H1 (cell line): ENCODE data around the gene OMP. TPM values are rescaled to one million over a fixed set of nuclear protein-coding genes. Genes with fewer than 3 reads are reported as not detected.

ENCODE experiments used
- CTCF ChIA-PET: fragments of 300-600 bp; sonication (Branson Sonifier 250); formaldehyde crosslinking; loops from one replicate; lab custom pipeline; 2021; ENCODE audit not compliant: partially characterized antibody; lab: Charles Lee
- POLR2A ChIA-PET: fragments of 300-600 bp; sonication (Branson Sonifier 250); formaldehyde crosslinking; loops from one replicate; lab custom pipeline; 2021; ENCODE audit warnings: inconsistent platforms; ENCODE audit not compliant: partially characterized antibody; lab: Charles Lee
- DNase-seq, 2 experiments: peaks; one replicate each; pipeline versions ENCODE4 v3.0.0 to v3.0.0-alpha.2; 2010 to 2022; ENCODE audit warnings: low spot score in 2 of 2, low read depth in 1 of 2, mixed read lengths in 1 of 2
- FAIRE-seq: peaks from 2 replicates; lab custom pipeline; 2011; peaks lifted over from hg19 to GRCh38; lab: Jason Lieb, UNC
- H2AFZ ChIP-seq: 2 replicates; pipeline ENCODE4 v1.8.1; 2012; ENCODE audit warnings: low read length, inconsistent platforms
- H2AK5ac ChIP-seq: 2 replicates; pipeline ENCODE4 v1.6.1; 2013; ENCODE audit warnings: low read depth, low read length
- H2BK120ac ChIP-seq: replicated peaks from 2 replicates; pipeline ENCODE3; 2013; ENCODE audit warnings: low read depth, low read length, inconsistent platforms
- H2BK12ac ChIP-seq: 2 replicates; pipeline ENCODE4 v1.6.1; 2013; ENCODE audit warnings: low read depth, low read length
- H2BK15ac ChIP-seq: 2 replicates; pipeline ENCODE4 v1.6.1; 2013; ENCODE audit warnings: low read length
- H2BK20ac ChIP-seq: 2 replicates; pipeline ENCODE4 v1.6.1; 2013; ENCODE audit warnings: low read length
- H2BK5ac ChIP-seq: 2 replicates; pipeline ENCODE4 v1.6.1; 2013; ENCODE audit warnings: low read depth, low read length
- H3K14ac ChIP-seq: 2 replicates; pipeline ENCODE4 v1.6.1; 2013; ENCODE audit warnings: inconsistent platforms; ENCODE audit not compliant: insufficient read length
- H3K18ac ChIP-seq: 2 replicates; pipeline ENCODE4 v1.6.1; 2013; ENCODE audit warnings: low read length; ENCODE audit errors: extremely low read depth
- H3K23ac ChIP-seq: 2 replicates; pipeline ENCODE4 v1.6.1; 2013; ENCODE audit warnings: inconsistent platforms; ENCODE audit not compliant: insufficient read length
- H3K23me2 ChIP-seq: 2 replicates; pipeline ENCODE4 v1.6.1; 2013; ENCODE audit warnings: low read depth, low read length
- H3K27ac ChIP-seq: 2 replicates; pipeline ENCODE4 v1.6.1; 2011; ENCODE audit warnings: low read depth, low read length, inconsistent platforms
- H3K27me3 ChIP-seq, 4 experiments: replicated peaks in 1 of 4; 1 replicate in 1 of 4; 2 replicates in 3 of 4; pipeline versions ENCODE4 v1.6.1 to v1.8.1; 2011 to 2013; ENCODE audit warnings: low read length in 3 of 4, mild to moderate bottlenecking in 3 of 4, inconsistent platforms in 2 of 4, mixed read lengths in 2 of 4, moderate library complexity in 1 of 4; ENCODE audit not compliant: control insufficient read depth in 3 of 4, insufficient read depth in 3 of 4; ENCODE audit errors: extremely low read depth in 1 of 4
- H3K36me3 ChIP-seq, 4 experiments: 2 replicates each; pipeline versions ENCODE4 v1.6.1 to v1.8.1; 2011 to 2013; ENCODE audit warnings: mild to moderate bottlenecking in 4 of 4, low read length in 3 of 4, moderate library complexity in 2 of 4, control low read depth in 1 of 4, inconsistent platforms in 1 of 4; ENCODE audit not compliant: insufficient read depth in 4 of 4, control insufficient read depth in 2 of 4
- H3K4ac ChIP-seq: replicated peaks from 2 replicates; pipeline ENCODE3; 2013; ENCODE audit warnings: low read length, low read depth, mixed read lengths, inconsistent platforms; ENCODE audit not compliant: insufficient read length
- H3K4me1 ChIP-seq, 4 experiments: replicated peaks in 1 of 4; 1 replicate in 1 of 4; 2 replicates in 3 of 4; pipeline versions ENCODE4 v1.6.1 to v1.8.1; 2011 to 2013; ENCODE audit warnings: low read length in 3 of 4, inconsistent platforms in 2 of 4, mixed read lengths in 1 of 4; ENCODE audit not compliant: insufficient read depth in 4 of 4, control insufficient read depth in 3 of 4
- H3K4me2 ChIP-seq, 2 experiments: 2 replicates each; pipeline versions ENCODE4 v1.6.1 to v1.8.1; 2011 to 2013; ENCODE audit warnings: low read depth in 2 of 2, low read length in 2 of 2, control low read depth in 1 of 2, inconsistent platforms in 1 of 2, mild to moderate bottlenecking in 1 of 2; ENCODE audit not compliant: insufficient read depth in 1 of 2
- H3K4me3 ChIP-seq, 4 experiments: fragments of 200-600, 300-600 bp in 1 of 4; sonication (generic), shearing (Covaris generic), sonication (Bioruptor Twin) in 1 of 4; 2 replicates each; pipeline versions ENCODE4 v1.5.1 to v1.8.1; 2011 to 2016; ENCODE audit warnings: low read length in 4 of 4, low read depth in 3 of 4, control low read depth in 2 of 4, inconsistent platforms in 2 of 4, mild to moderate bottlenecking in 2 of 4, mixed read lengths in 1 of 4, moderate library complexity in 1 of 4; ENCODE audit not compliant: insufficient read depth in 2 of 4; ENCODE audit errors: extremely low read depth in 1 of 4
- H3K56ac ChIP-seq: replicated peaks from 2 replicates; pipeline ENCODE3; 2013; ENCODE audit warnings: low read depth, mild to moderate bottlenecking, mixed read lengths, low read length, inconsistent platforms; ENCODE audit not compliant: insufficient read length
- H3K79me1 ChIP-seq: 2 replicates; pipeline ENCODE4 v1.6.1; 2013; ENCODE audit warnings: low read depth, low read length, control low read depth
- H3K79me2 ChIP-seq, 2 experiments: 2 replicates each; pipeline versions ENCODE4 v1.6.1 to v1.8.1; 2012 to 2013; ENCODE audit warnings: low read length in 2 of 2, mild to moderate bottlenecking in 2 of 2, inconsistent platforms in 1 of 2; ENCODE audit not compliant: insufficient read depth in 2 of 2, control insufficient read depth in 1 of 2
- H3K9ac ChIP-seq, 4 experiments: replicated peaks in 1 of 4; 1 replicate in 1 of 4; 2 replicates in 3 of 4; pipeline versions ENCODE4 v1.6.1 to v1.8.1; 2011 to 2013; ENCODE audit warnings: low read depth in 3 of 4, low read length in 3 of 4, control low read depth in 2 of 4, mild to moderate bottlenecking in 2 of 4, moderate library complexity in 2 of 4, inconsistent platforms in 1 of 4; ENCODE audit errors: extremely low read depth in 1 of 4
- H3K9me3 ChIP-seq, 2 experiments: 2 replicates each; pipeline versions ENCODE4 v1.6.1 to v1.8.1; 2012 to 2013; ENCODE audit warnings: mild to moderate bottlenecking in 2 of 2, moderate library complexity in 2 of 2, control low read depth in 1 of 2, inconsistent platforms in 1 of 2, low read depth in 1 of 2, low read length in 1 of 2, mixed read lengths in 1 of 2; ENCODE audit not compliant: insufficient read depth in 2 of 2
- H4K20me1 ChIP-seq, 2 experiments: replicated peaks in 1 of 2; 2 replicates each; pipeline versions ENCODE3 to v1.8.1; 2011 to 2013; ENCODE audit warnings: inconsistent platforms in 2 of 2, low read length in 2 of 2, mild to moderate bottlenecking in 1 of 2; ENCODE audit not compliant: insufficient read depth in 2 of 2, control insufficient read depth in 1 of 2
- H4K5ac ChIP-seq: 2 replicates; pipeline ENCODE4 v1.6.1; 2013; ENCODE audit warnings: low read length, low read depth, mixed read lengths, inconsistent platforms; ENCODE audit not compliant: insufficient read length
- H4K8ac ChIP-seq: 2 replicates; pipeline ENCODE4 v1.8.0; 2013; ENCODE audit warnings: mild to moderate bottlenecking, moderate library complexity, low read length, inconsistent platforms; ENCODE audit not compliant: insufficient read depth; ENCODE audit errors: extremely low read depth
- H4K91ac ChIP-seq: replicated peaks from 2 replicates; pipeline ENCODE3; 2013; ENCODE audit warnings: low read length, mixed read lengths, inconsistent platforms; ENCODE audit not compliant: insufficient read length
- GABPA ChIP-seq: IDR thresholded peaks from 2 replicates; pipeline ENCODE4 v1.6.1; 2011; ENCODE audit warnings: mild to moderate bottlenecking, low read length, moderate library complexity, borderline replicate concordance; ENCODE audit not compliant: insufficient read depth
- MAFK ChIP-seq: IDR thresholded peaks from 2 replicates; pipeline ENCODE4 v1.6.1; 2012; ENCODE audit warnings: low read depth, mild to moderate bottlenecking, improper control_type of control experiment, low read length
- NANOG ChIP-seq: IDR thresholded peaks from 2 replicates; pipeline ENCODE4 v1.6.1; 2011; ENCODE audit warnings: low read length, low read depth, mild to moderate bottlenecking, inconsistent platforms; ENCODE audit not compliant: insufficient read depth, poor library complexity, severe bottlenecking
- SAP30 ChIP-seq: fragments of 300-600 bp; sonication (generic); IDR thresholded peaks from 2 replicates; pipeline ENCODE4 v1.7.1; 2012; ENCODE audit warnings: low read length, moderate library complexity, mild to moderate bottlenecking, inconsistent platforms; ENCODE audit not compliant: insufficient read depth, insufficient replicate concordance
- SIX5 ChIP-seq: IDR thresholded peaks from 2 replicates; pipeline ENCODE4 v1.6.1; 2011; ENCODE audit warnings: mild to moderate bottlenecking, low read depth, low read length
- SP4 ChIP-seq: IDR thresholded peaks from 2 replicates; pipeline ENCODE4 v1.6.1; 2012; ENCODE audit warnings: low read length, inconsistent platforms
- WGBS, 2 experiments: shearing (Covaris generic) in 1 of 2; methylation state at CpG; one replicate each; pipeline versions ENCODE4 v1.1.6 to v1.1.7; 2013 to 2015; ENCODE audit warnings: low lambda C conversion rate in 2 of 2, mixed read lengths in 2 of 2, inconsistent platforms in 1 of 2, low coverage in 1 of 2, missing lambda C conversion rate in 1 of 2; ENCODE audit not compliant: insufficient replicate concordance in 2 of 2, insufficient coverage in 1 of 2, insufficient read length in 1 of 2; ENCODE audit errors: extremely low coverage in 1 of 2, missing lambda C conversion rate in 1 of 2; 5-methylcytosine and 5-hydroxymethylcytosine counted together
- polyA plus RNA-seq, 7 experiments: library from polyadenylated mRNA; depleted of rRNA in 3 of 7; stranded (reverse) in 5 of 7; unstranded in 2 of 7; fragments of >200 nt in 5 of 7; fragments of 200-250 nt in 2 of 7; gene quantifications; 1 replicate in 5 of 7; 2 replicates in 1 of 7; 4 replicates in 1 of 7; pipeline versions ENCODE4 v1.2.1 to v1.2.3, GENCODE V29; 2011 to 2013; ENCODE audit warnings: missing spikeins in 2 of 7, mixed read lengths in 2 of 7
- total RNA-seq: library from RNA; stranded (reverse); fragmentation: NEBNext Ultra II Directional; extraction: Animal tissue kit (Norgen Biotek cat#: 25700); gene quantifications from 2 replicates; pipeline ENCODE4 v1.2.1, GENCODE V29; 2021
- TF ChIP-seq, protein P1 (sequence below): IDR thresholded peaks from 2 replicates; pipeline ENCODE4 v1.6.1; 2012; ENCODE audit warnings: inconsistent platforms

OMP gene
- total and polyA plus RNA-seq, 2 of the 8 experiments (the other 6 are each of a cell fraction or from before 2014, with no cell fraction given), result not detected

DNA sequence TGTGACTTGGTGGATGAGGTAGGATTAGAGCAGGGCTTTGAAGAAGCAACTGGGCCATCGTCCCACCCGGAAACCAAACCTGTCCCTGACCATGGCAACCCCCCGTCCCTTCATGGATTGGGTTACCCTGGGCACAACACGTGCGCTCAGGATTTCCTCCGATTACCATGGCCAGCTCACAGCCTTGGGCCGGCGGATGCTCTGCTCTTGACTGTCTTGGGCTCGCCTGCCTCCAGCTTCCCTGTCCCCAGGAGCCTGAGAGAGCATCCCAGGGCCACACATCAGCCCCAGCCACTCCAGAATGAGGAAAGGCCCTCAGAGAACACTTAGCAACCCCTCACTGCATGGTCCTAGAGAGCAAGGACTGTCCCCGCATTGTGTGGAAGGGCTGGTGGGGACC, 48.2 kb downstream of the OMP start:
- Histone ChIP-seq H4K8ac (no peak overlapping the region), H3K27ac (no peak overlapping the region), H2BK120ac (no peak overlapping the region), H3K18ac (no peak overlapping the region), H2BK15ac (no peak overlapping the region), H3K14ac (no peak overlapping the region)
- FAIRE-seq (no peak), DNase-seq (no peak)
- 91% methylated on average over 8 of the region's 10 CpGs; no CpG with 5 or more reads in 1 of the 2 experiments for WGBS, 2 experiments
- no peak for TF ChIP-seq GABPA
- no peak for TF ChIP-seq SIX5
- no peak for TF ChIP-seq SAP30
- TF ChIP-seq MAFK, result no peak
- TF ChIP-seq NANOG, result no peak
- TF ChIP-seq, protein P1, sequence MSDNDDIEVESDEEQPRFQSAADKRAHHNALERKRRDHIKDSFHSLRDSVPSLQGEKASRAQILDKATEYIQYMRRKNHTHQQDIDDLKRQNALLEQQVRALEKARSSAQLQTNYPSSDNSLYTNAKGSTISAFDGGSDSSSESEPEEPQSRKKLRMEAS, result no peak
- TF ChIP-seq SP4, result no peak
- TF ChIP-seq, all 59 proteins: peak for 0
- H3K9ac ChIP-seq, result no peak overlapping the region
- H3K4ac ChIP-seq, result no peak overlapping the region
- H3K36me3 ChIP-seq, result no peaks in the 10 kb centered on the region
- H2AK5ac ChIP-seq, result no peak overlapping the region
- no peak overlapping the region for H4K91ac ChIP-seq
- H3K79me2 ChIP-seq, result no peaks in the 10 kb centered on the region
- peaks cover 0 to 2% (median 0%) of the 10 kb centered on the region in 4 experiments; a peak in 2 of 7 replicates for H3K27me3 ChIP-seq
- no peaks in the 10 kb centered on the region for H3K79me1 ChIP-seq
- H4K5ac ChIP-seq, result no peak overlapping the region
- no peak overlapping the region for H2BK5ac ChIP-seq
- H3K4me3 ChIP-seq, result no peak overlapping the region
- peaks cover 0 to 9% (median 5%) of the 10 kb centered on the region in 4 experiments; a peak in 6 of 7 replicates for H3K4me1 ChIP-seq
- H2AFZ ChIP-seq, result no peak overlapping the region
- no peak overlapping the region for H3K4me2 ChIP-seq
- H3K23ac ChIP-seq, result no peak overlapping the region
- POLR2A ChIA-PET, result interaction anchor here (1.1 to 1.8 kb wide), 3 partner anchors 10 to 456 kb away, joined by 3 to 7 read pairs (median 6); no protein-coding TSS in a partner anchor
- peak overlapping the region; percentile 60; the same call in 1 of the 2 replicates for H2BK12ac ChIP-seq
- no peak overlapping the region for H3K56ac ChIP-seq
- H3K23me2 ChIP-seq, result peaks cover 7% of the 10 kb centered on the region; the same call in 1 of the 2 replicates
- H4K20me1 ChIP-seq, result no peaks in the 10 kb centered on the region
- CTCF ChIA-PET, result interaction anchor here (1.0 to 16.2 kb wide), 9 partner anchors 8 to 52 kb away, joined by 3 to 104 read pairs (median 5); partner anchors contain the start of gene MYO7A
- H3K9me3 ChIP-seq, result no peaks in the 10 kb centered on the region
- no peak overlapping the region for H2BK20ac ChIP-seq
